ENCODE results near the gene TSSK2.

DNA sequence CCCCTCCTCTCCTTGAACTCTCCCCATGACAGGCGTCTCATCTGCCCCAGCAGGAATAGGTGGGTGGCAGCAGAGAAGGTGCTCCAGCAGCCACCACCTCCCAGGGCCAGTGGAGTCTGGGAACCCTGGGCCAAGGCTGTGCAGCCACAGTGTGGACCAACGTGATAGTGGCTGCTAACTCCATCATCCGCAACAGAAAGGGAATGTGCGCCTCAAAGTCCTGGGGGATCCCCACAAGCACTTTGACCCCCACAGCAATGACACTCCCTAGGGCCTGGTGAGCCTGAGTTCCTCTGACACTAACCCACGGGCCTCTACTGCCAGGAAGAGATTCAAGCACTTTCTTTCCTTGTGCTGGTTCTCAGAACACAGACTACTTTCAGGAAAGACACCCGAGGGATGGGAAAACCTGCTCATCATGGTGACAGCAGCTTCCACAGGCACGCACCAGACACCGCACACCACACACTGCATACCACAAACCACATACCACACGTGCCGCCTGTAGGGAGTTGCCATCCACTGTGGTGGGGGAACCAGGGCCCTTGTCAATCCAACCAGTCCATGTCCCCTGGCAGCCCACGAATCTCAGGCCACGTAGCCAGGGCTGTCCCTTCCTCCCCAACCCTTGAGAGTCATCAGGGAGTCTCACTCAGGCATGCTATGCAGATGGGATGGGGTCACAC lies 50.8 kb downstream of the TSSK2 start:
- no peak for TF ChIP-seq SIN3A (IDR thresholded peaks at IDR 0.05; ENCODE audit: borderline replicate concordance, insufficient read depth, low read length)
- TF ChIP-seq REST (IDR thresholded peaks at IDR 0.05; ENCODE audit: insufficient read depth in 1 of 2, low read depth in 2 of 2, low read length in 2 of 2): no peak
- no peak for TF ChIP-seq POLR2AphosphoS5 (IDR thresholded peaks at IDR 0.05; ENCODE audit: low read depth, low read length)
